Peyer's patch (tissue), 4 donors: ENCODE results near the gene SYNGAP1.

ENCODE experiments used
- POLR2A ChIP-seq, 2 donors: fragments of 450-650 bp; IDR thresholded peaks; one replicate each; pipeline ENCODE4 v1.5.1; 2017; ENCODE audit warnings: antibody characterized with exemption in 2 of 2, mild to moderate bottlenecking in 2 of 2, moderate library complexity in 2 of 2
- TF ChIP-seq, protein P1 (sequence below), 6 experiments: fragments of 450-650 bp in 4 of 6; fragments of 200-600 bp in 2 of 6; sonication (generic) in 1 of 6; IDR thresholded peaks; one replicate each; pipeline ENCODE4 v1.5.1; 2017 to 2019; ENCODE audit warnings: antibody characterized with exemption in 6 of 6, mild to moderate bottlenecking in 3 of 6, moderate library complexity in 1 of 6

DNA sequence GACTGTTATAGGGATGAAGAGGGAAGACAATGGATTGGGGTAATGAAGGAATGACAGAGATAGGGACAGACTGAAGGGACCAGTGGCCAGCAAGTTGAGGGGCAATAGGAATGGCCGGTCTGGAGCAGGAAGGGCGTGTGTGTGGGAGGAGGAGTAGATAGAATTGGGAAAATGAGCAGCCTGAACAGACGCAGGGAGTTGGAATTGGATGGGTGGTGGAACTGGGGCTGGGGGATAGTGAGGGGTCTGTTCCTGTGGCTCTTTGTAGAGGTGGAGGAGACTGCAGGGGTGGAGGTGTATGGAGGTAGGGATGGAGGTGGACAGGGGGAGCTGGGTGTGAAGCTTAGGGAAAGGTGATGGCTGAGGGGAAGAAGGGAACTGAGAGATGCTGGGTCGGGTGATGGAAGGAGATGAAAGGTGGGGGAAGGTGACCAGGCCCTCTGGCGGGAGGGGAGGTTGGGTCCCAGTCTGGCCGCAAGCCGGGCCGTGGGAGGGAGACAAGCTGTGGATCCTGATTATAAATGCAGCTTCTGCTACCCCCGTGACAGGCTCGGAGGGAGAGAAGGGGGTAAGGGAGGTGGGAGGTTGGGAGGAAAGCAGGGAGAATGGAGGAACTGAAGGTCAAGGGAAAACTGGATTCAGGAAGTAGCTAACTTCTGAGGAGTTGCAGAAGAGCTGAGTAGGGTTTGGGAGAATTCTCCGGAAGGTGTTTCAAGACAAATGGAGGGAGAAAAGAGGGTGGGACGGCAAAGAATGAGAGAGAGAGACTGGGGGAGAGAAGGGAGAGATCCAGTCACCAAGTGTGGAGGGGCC is 5.2 kb downstream of the SYNGAP1 start:
- TF ChIP-seq, protein P1, sequence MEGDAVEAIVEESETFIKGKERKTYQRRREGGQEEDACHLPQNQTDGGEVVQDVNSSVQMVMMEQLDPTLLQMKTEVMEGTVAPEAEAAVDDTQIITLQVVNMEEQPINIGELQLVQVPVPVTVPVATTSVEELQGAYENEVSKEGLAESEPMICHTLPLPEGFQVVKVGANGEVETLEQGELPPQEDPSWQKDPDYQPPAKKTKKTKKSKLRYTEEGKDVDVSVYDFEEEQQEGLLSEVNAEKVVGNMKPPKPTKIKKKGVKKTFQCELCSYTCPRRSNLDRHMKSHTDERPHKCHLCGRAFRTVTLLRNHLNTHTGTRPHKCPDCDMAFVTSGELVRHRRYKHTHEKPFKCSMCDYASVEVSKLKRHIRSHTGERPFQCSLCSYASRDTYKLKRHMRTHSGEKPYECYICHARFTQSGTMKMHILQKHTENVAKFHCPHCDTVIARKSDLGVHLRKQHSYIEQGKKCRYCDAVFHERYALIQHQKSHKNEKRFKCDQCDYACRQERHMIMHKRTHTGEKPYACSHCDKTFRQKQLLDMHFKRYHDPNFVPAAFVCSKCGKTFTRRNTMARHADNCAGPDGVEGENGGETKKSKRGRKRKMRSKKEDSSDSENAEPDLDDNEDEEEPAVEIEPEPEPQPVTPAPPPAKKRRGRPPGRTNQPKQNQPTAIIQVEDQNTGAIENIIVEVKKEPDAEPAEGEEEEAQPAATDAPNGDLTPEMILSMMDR (IDR thresholded peaks at IDR 0.05), result no peak
- TF ChIP-seq POLR2A (IDR thresholded peaks at IDR 0.05), result peak in 1 of 2 donors; percentile 4
